ENCODE results near the gene ROR1. TPM values are rescaled to one million over a fixed set of nuclear protein-coding genes. Genes with fewer than 3 reads are reported as not detected.

The ROR1 gene
- total and polyA plus RNA-seq, 4 experiments from 2014 or later: not detected

DNA sequence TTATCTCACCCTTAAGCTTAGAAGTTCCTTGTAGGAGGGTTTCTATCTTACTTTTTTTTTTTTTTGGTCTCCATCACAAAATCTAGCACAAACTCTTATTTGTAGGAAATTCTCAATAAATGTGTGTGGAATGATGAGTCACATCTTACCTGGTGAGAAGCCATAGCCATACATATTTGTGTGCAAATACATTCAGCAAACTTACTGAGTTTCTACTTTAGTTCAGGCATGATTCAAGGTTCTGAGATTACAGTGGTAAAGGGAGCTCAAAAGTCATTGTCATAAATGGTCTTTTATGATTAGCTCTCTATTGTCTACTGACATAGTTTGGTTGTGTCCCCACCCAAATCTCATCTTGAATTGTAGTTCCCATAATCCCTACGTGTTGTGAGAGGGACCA, 236.5 kb downstream of the ROR1 start:
- intact Hi-C loops (cut with micrococcal nuclease): no loop called here
- no peak overlapping the region for H3K4me3 ChIP-seq (ENCODE audit: low read length in 2 of 2)
- ChIA-PET CTCF (ENCODE audit: partially characterized antibody) (no interaction called here), POLR2A (ENCODE audit: partially characterized antibody) (no interaction called here)
- Mint-ChIP-seq H3K36me3 (no peaks in the 10 kb centered on the region), H3K9me3 (peaks cover 0 to 2% (median 0%) of the 10 kb centered on the region in 8 donors), H3K27me3 (peaks cover 3 to 8% of the 10 kb centered on the region in 2 donors), H3K4me3 (no peak overlapping the region), H3K27ac (no peak overlapping the region), H3K4me1 (no peaks in the 10 kb centered on the region)
- H3K4me1 ChIP-seq (ENCODE audit: insufficient read depth, low read length): no peaks in the 10 kb centered on the region
- H3K27ac ChIP-seq (ENCODE audit: low read depth, low read length): no peak overlapping the region
- H3K27me3 ChIP-seq (ENCODE audit: insufficient read depth, low read length): no peaks in the 10 kb centered on the region
- no peaks in the 10 kb centered on the region for H3K36me3 ChIP-seq (ENCODE audit: insufficient read depth, low read length)
- DNase-seq: no peak
- H3K9me3 ChIP-seq (ENCODE audit: control insufficient read depth in 1 of 2, low read length in 2 of 2): no peaks in the 10 kb centered on the region

DNA sequence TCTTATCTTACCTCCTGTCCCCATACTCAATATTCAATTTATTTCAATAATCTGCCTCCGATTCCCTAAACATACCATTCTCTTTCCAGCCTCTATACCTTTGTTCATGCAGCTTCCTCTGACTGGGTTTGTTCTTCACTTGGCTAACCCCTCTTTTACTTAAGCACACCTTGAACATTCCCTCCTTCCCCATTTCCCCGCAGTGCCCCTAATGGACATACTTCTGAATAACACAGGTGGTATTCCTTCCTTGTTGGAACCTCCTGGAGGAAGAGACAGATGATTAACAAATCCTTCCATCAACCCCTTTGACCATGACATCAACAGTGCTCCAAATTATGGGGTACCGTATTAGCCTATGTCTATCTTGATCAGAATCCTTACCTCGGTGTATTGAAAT, 239.6 kb downstream of the ROR1 start:
- Histone ChIP-seq H3K27ac (ENCODE audit: low read depth, low read length) (no peak overlapping the region), H3K27me3 (ENCODE audit: insufficient read depth, low read length) (no peaks in the 10 kb centered on the region), H3K4me1 (ENCODE audit: insufficient read depth, low read length) (no peaks in the 10 kb centered on the region), H3K4me3 (ENCODE audit: low read length in 2 of 2) (no peak overlapping the region), H3K9me3 (ENCODE audit: control insufficient read depth in 1 of 2, low read length in 2 of 2) (no peaks in the 10 kb centered on the region), H3K36me3 (ENCODE audit: insufficient read depth, low read length) (no peaks in the 10 kb centered on the region)
- no peaks in the 10 kb centered on the region for H3K36me3 Mint-ChIP-seq
- no peak overlapping the region for H3K4me3 Mint-ChIP-seq
- intact Hi-C loops (cut with micrococcal nuclease): no loop called here
- CTCF ChIA-PET (ENCODE audit: partially characterized antibody): no interaction called here
- H3K27me3 Mint-ChIP-seq: peaks cover 3 to 8% of the 10 kb centered on the region in 2 donors
- POLR2A ChIA-PET (ENCODE audit: partially characterized antibody): no interaction called here
- H3K4me1 Mint-ChIP-seq: peaks cover 3 to 5% (median 3%) of the 10 kb centered on the region in 4 donors
- no peak for DNase-seq
- H3K27ac Mint-ChIP-seq: no peak overlapping the region
- peaks cover 0 to 2% (median 0%) of the 10 kb centered on the region in 8 donors for H3K9me3 Mint-ChIP-seq

DNA sequence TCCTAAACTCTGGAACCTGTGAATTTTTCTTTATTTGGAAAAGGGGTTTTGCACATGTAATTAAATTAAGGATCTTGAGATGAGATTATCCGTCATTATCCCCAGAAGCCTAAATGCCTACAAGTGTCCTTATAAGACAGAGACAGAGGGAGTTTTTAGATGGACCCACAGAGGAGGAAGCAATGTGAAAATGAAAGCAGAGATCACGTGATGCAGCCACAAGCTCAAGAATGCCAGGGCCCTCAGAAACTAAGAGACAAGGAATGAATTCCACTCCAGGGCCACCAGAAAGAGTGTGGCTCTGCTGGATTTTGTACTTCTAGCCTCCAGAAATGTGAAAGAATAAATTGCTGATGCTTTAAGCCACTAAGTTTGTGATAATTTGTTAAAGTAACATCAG, 246.0 kb downstream of the ROR1 start:
- H3K4me1 Mint-ChIP-seq: peaks cover 10 to 18% (median 13%) of the 10 kb centered on the region in 4 donors

DNA sequence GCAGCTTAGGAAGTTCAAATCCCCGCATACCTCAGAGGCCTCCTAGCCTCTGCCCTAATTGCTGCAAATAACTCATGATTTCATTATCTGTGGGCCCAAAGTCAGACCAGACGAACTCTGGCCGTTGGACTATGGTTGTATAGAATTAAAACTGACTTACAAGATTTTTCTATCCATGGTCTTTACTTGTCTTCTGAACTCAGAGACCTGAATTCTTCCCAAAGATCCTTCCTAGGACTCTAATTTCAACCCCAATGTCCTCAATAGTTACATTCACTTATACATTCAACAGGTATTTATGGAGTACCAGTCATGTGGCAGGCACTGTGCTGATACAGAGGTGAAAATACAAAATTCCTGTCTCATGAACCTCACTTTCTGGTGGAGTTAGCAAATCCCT, 247.2 kb downstream of the ROR1 start:
- Mint-ChIP-seq H3K36me3 (no peaks in the 10 kb centered on the region), H3K4me1 (peaks cover 10 to 18% (median 13%) of the 10 kb centered on the region in 4 donors), H3K27me3 (no peaks in the 10 kb centered on the region), H3K4me3 (no peak overlapping the region), H3K27ac (no peak overlapping the region), H3K9me3 (no peaks in the 10 kb centered on the region)
- H3K4me1 ChIP-seq (ENCODE audit: insufficient read depth, low read length): peaks cover 7% of the 10 kb centered on the region
- no peak overlapping the region for H3K4me3 ChIP-seq (ENCODE audit: low read length in 2 of 2)
- ChIA-PET CTCF (ENCODE audit: partially characterized antibody) (no interaction called here), POLR2A (ENCODE audit: partially characterized antibody) (no interaction called here)
- no peak for DNase-seq
- H3K9me3 ChIP-seq (ENCODE audit: control insufficient read depth in 1 of 2, low read length in 2 of 2): no peaks in the 10 kb centered on the region
- no peaks in the 10 kb centered on the region for H3K36me3 ChIP-seq (ENCODE audit: insufficient read depth, low read length)
- H3K27ac ChIP-seq (ENCODE audit: low read depth, low read length): no peak overlapping the region
- H3K27me3 ChIP-seq (ENCODE audit: insufficient read depth, low read length): no peaks in the 10 kb centered on the region
- intact Hi-C loops (cut with micrococcal nuclease): no loop called here

More for the DNA sequence above, 246.0 kb downstream of the ROR1 start:
- Histone ChIP-seq H3K4me1 (ENCODE audit: insufficient read depth, low read length) (peaks cover 7% of the 10 kb centered on the region), H3K36me3 (ENCODE audit: insufficient read depth, low read length) (no peaks in the 10 kb centered on the region), H3K4me3 (ENCODE audit: low read length in 2 of 2) (no peak overlapping the region), H3K27me3 (ENCODE audit: insufficient read depth, low read length) (no peaks in the 10 kb centered on the region), H3K27ac (ENCODE audit: low read depth, low read length) (no peak overlapping the region), H3K9me3 (ENCODE audit: control insufficient read depth in 1 of 2, low read length in 2 of 2) (no peaks in the 10 kb centered on the region)
- Mint-ChIP-seq H3K36me3 (no peaks in the 10 kb centered on the region), H3K27ac (peak overlapping the region in 3 of 7 donors; percentile 5 to 78 (median 9)), H3K27me3 (no peaks in the 10 kb centered on the region), H3K9me3 (no peaks in the 10 kb centered on the region), H3K4me3 (peak overlapping the region in 7 of 8 donors; percentile 7 to 55 (median 42))
- CTCF ChIA-PET (ENCODE audit: partially characterized antibody): no interaction called here
- peak in 4 of 5 donors; percentile 4 to 5 (median 4) for DNase-seq
- intact Hi-C loops (cut with micrococcal nuclease): no loop called here
- POLR2A ChIA-PET (ENCODE audit: partially characterized antibody): no interaction called here

DNA sequence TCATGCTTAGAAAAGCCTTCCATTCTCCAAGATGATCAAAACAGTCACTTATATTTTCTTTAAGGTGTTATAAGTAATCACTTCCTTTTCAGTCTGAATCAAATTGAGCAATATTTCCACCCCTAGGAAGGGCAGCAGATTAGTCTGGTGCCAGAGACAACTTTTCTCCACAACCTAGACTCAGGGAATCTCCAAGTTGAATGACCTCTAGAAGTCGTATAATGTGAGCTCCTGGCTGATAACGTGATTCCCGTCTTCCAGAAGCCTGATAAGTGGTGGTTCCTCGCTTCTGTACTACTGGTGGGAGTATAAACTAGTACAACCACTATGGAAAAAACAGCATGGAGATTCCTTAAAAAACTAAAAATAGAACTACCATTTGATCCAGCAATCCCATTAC, 251.2 kb downstream of the ROR1 start:
- H3K27me3 ChIP-seq (ENCODE audit: insufficient read depth, low read length): no peaks in the 10 kb centered on the region
- no peaks in the 10 kb centered on the region for H3K36me3 ChIP-seq (ENCODE audit: insufficient read depth, low read length)
- H3K27me3 Mint-ChIP-seq: peaks cover 0 to 1% of the 10 kb centered on the region in 2 donors
- intact Hi-C loops (cut with micrococcal nuclease): no loop called here
- H3K9me3 ChIP-seq (ENCODE audit: control insufficient read depth in 1 of 2, low read length in 2 of 2): no peaks in the 10 kb centered on the region
- H3K4me1 Mint-ChIP-seq: peaks cover 0 to 4% (median 1%) of the 10 kb centered on the region in 4 donors
- ChIA-PET POLR2A (ENCODE audit: partially characterized antibody) (no interaction called here), CTCF (ENCODE audit: partially characterized antibody) (no interaction called here)
- no peak overlapping the region for H3K27ac ChIP-seq (ENCODE audit: low read depth, low read length)
- peaks cover 0 to 1% (median 0%) of the 10 kb centered on the region in 8 donors for H3K9me3 Mint-ChIP-seq
- peaks cover 3% of the 10 kb centered on the region for H3K4me1 ChIP-seq (ENCODE audit: insufficient read depth, low read length)
- H3K4me3 ChIP-seq (ENCODE audit: low read length in 2 of 2): no peak overlapping the region
- no peak overlapping the region for H3K4me3 Mint-ChIP-seq
- no peak overlapping the region for H3K27ac Mint-ChIP-seq
- no peaks in the 10 kb centered on the region for H3K36me3 Mint-ChIP-seq
- no peak for DNase-seq

DNA sequence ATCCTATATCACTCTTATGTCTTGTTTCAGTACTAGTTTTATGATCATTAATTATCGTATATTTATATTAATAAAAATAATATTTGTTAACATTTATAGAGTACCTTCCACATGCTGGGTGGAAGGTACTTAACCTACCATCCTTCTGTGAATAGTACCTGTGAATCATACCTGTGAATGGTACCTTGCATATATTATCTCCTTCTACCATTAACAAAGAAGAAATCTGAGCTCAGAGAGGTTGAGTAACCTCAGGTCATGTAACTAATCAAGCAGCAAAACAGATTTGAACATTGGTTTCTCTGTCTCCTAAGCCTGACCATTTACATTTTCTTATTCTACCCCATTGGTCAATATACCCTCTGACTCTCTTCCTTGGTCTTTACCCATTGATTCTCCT, 255.2 kb downstream of the ROR1 start:
- CTCF ChIA-PET (ENCODE audit: partially characterized antibody): no interaction called here
- H3K9me3 Mint-ChIP-seq: peaks cover 0 to 1% (median 0%) of the 10 kb centered on the region in 8 donors

DNA sequence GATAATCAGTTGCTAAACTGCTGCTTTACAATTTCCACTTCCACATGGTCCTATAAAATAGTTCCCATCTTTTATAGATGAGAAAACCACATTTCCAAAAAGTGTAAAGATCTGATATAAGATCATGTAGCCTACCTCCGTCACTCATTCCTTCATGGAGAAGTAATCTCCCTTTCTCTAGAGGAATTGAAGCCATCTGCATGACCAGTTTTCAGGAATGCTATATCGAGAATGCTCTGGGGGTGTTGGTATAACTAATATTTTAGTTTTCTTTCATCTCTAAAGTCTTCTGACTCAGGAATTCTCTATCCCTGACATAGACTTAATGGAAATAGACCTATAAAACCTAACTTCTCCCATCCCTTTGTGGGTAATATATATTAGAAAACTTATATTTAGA, 256.6 kb downstream of the ROR1 start:
- H3K36me3 Mint-ChIP-seq: no peaks in the 10 kb centered on the region
- Histone ChIP-seq H3K27ac (ENCODE audit: low read depth, low read length) (no peak overlapping the region), H3K9me3 (ENCODE audit: control insufficient read depth in 1 of 2, low read length in 2 of 2) (no peaks in the 10 kb centered on the region), H3K4me3 (ENCODE audit: low read length in 2 of 2) (no peak overlapping the region), H3K4me1 (ENCODE audit: insufficient read depth, low read length) (no peaks in the 10 kb centered on the region), H3K27me3 (ENCODE audit: insufficient read depth, low read length) (no peaks in the 10 kb centered on the region), H3K36me3 (ENCODE audit: insufficient read depth, low read length) (no peaks in the 10 kb centered on the region)
- intact Hi-C loops (cut with micrococcal nuclease): no loop called here
- H3K27me3 Mint-ChIP-seq: peaks cover 0 to 1% of the 10 kb centered on the region in 2 donors
- no peak overlapping the region for H3K4me3 Mint-ChIP-seq
- no peak for DNase-seq
- H3K4me1 Mint-ChIP-seq: no peaks in the 10 kb centered on the region
- ChIA-PET CTCF (ENCODE audit: partially characterized antibody) (no interaction called here), POLR2A (ENCODE audit: partially characterized antibody) (no interaction called here)
- no peak overlapping the region for H3K27ac Mint-ChIP-seq
- peaks cover 0 to 1% (median 0%) of the 10 kb centered on the region in 8 donors for H3K9me3 Mint-ChIP-seq

More for the DNA sequence above, 255.2 kb downstream of the ROR1 start:
- no peak for DNase-seq
- Histone ChIP-seq H3K27me3 (ENCODE audit: insufficient read depth, low read length) (no peaks in the 10 kb centered on the region), H3K9me3 (ENCODE audit: control insufficient read depth in 1 of 2, low read length in 2 of 2) (no peaks in the 10 kb centered on the region), H3K36me3 (ENCODE audit: insufficient read depth, low read length) (no peaks in the 10 kb centered on the region), H3K4me3 (ENCODE audit: low read length in 2 of 2) (no peak overlapping the region), H3K4me1 (ENCODE audit: insufficient read depth, low read length) (no peaks in the 10 kb centered on the region), H3K27ac (ENCODE audit: low read depth, low read length) (no peak overlapping the region)
- Mint-ChIP-seq H3K4me1 (no peaks in the 10 kb centered on the region), H3K27me3 (peaks cover 0 to 1% of the 10 kb centered on the region in 2 donors), H3K27ac (no peak overlapping the region), H3K4me3 (no peak overlapping the region), H3K36me3 (no peaks in the 10 kb centered on the region)
- POLR2A ChIA-PET (ENCODE audit: partially characterized antibody): no interaction called here
- intact Hi-C loops (cut with micrococcal nuclease): no loop called here

DNA sequence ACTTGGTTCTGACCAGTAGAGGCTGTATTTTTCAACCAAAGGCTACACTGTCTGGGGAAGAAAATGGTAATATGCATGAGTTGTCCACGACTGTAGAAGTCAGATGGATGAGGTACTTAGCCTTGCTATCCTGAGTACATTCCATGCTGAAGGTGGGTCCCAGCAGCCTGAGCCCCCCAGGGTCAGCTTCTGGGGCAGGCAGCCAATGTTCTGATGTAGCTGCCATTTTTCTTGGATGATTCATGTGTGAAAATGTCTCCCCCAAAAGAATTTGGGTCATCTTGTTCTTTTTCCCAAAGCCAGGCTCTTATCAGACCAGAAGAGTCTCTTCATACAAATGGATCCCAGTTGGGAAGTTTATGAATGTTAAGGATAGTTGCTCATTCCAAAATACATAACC, 257.4 kb downstream of the ROR1 start:
- intact Hi-C loops (cut with micrococcal nuclease): no loop called here
- H3K4me3 Mint-ChIP-seq: no peak overlapping the region

More for the DNA sequence above, 257.4 kb downstream of the ROR1 start:
- ChIA-PET POLR2A (ENCODE audit: partially characterized antibody) (no interaction called here), CTCF (ENCODE audit: partially characterized antibody) (no interaction called here)
- Mint-ChIP-seq H3K27me3 (peaks cover 1 to 6% of the 10 kb centered on the region in 2 donors), H3K4me1 (no peaks in the 10 kb centered on the region), H3K9me3 (peaks cover 0 to 3% (median 0%) of the 10 kb centered on the region in 8 donors), H3K27ac (no peak overlapping the region), H3K36me3 (no peaks in the 10 kb centered on the region)
- no peaks in the 10 kb centered on the region for H3K9me3 ChIP-seq (ENCODE audit: control insufficient read depth in 1 of 2, low read length in 2 of 2)
- H3K27me3 ChIP-seq (ENCODE audit: insufficient read depth, low read length): no peaks in the 10 kb centered on the region
- no peak overlapping the region for H3K27ac ChIP-seq (ENCODE audit: low read depth, low read length)
- DNase-seq: no peak
- no peaks in the 10 kb centered on the region for H3K4me1 ChIP-seq (ENCODE audit: insufficient read depth, low read length)
- H3K36me3 ChIP-seq (ENCODE audit: insufficient read depth, low read length): no peaks in the 10 kb centered on the region
- H3K4me3 ChIP-seq (ENCODE audit: low read length in 2 of 2): no peak overlapping the region

Data from CD4-positive, alpha-beta memory T cell (primary cell).